ENCODE results near the gene CENPQ. TPM values are rescaled to one million over a fixed set of nuclear protein-coding genes. Genes with fewer than 3 reads are reported as not detected.
A peak's percentile ranks its signal among the peaks of the same experiment; 100 is the strongest.

The CENPQ gene
- total and polyA plus RNA-seq, 2 of the 13 experiments (the other 11 are each of a cell fraction or from before 2014, with no cell fraction given), result 9.1 to 20.1 TPM

GRCh38 chr6:49509342-49509741 lies 46.2 kb downstream of the CENPQ start (continued):
- TF ChIP-seq PHB2 (IDR thresholded peaks at IDR 0.05; ENCODE audit: partially characterized antibody) (no peak), GATAD2A (CRISPR knock-in tag; IDR thresholded peaks at IDR 0.05) (peak; percentile 78), ZBTB7A (CRISPR knock-in tag; IDR thresholded peaks at IDR 0.05) (no peak), ZNF567 (CRISPR knock-in tag; IDR thresholded peaks at IDR 0.05; ENCODE audit: borderline replicate concordance) (no peak), FOXA1 (IDR thresholded peaks at IDR 0.05) (no peak), FOXA1 (CRISPR knock-in tag; IDR thresholded peaks at IDR 0.05) (peak; percentile 49; the same call in 1 of the 2 replicates), RXRA (CRISPR knock-in tag; IDR thresholded peaks at IDR 0.05) (no peak), NPAS2 (CRISPR knock-in tag; IDR thresholded peaks at IDR 0.05; ENCODE audit: borderline replicate concordance) (no peak), KDM3A (CRISPR knock-in tag; IDR thresholded peaks at IDR 0.05; ENCODE audit: low read depth) (no peak), ZNF292 (CRISPR knock-in tag; IDR thresholded peaks at IDR 0.05; ENCODE audit: borderline replicate concordance, low read depth) (no peak), ZNF772 (CRISPR knock-in tag; IDR thresholded peaks at IDR 0.05) (no peak), ZNF10 (CRISPR knock-in tag; IDR thresholded peaks at IDR 0.05; ENCODE audit: borderline replicate concordance, low read depth) (no peak), ZNF562 (CRISPR knock-in tag; IDR thresholded peaks at IDR 0.05; ENCODE audit: borderline replicate concordance) (no peak), DDIT3 (CRISPR knock-in tag; IDR thresholded peaks at IDR 0.05) (no peak), ZNF660 (CRISPR knock-in tag; IDR thresholded peaks at IDR 0.05; ENCODE audit: borderline replicate concordance, low read depth) (no peak), SCMH1 (CRISPR knock-in tag; IDR thresholded peaks at IDR 0.05; ENCODE audit: borderline replicate concordance) (no peak), NR2F6 (IDR thresholded peaks at IDR 0.05) (no peak), NR2F6 (CRISPR knock-in tag; IDR thresholded peaks at IDR 0.05) (no peak; the same call in 1 of the 2 replicates), ZNF460 (CRISPR knock-in tag; IDR thresholded peaks at IDR 0.05; ENCODE audit: borderline replicate concordance) (no peak), ZNF136 (CRISPR knock-in tag; IDR thresholded peaks at IDR 0.05; ENCODE audit: low read depth) (no peak), RBM39 (IDR thresholded peaks at IDR 0.05; ENCODE audit: low read depth, low read length, poor library complexity, severe bottlenecking) (no peak), ZNF792 (CRISPR knock-in tag; IDR thresholded peaks at IDR 0.05) (no peak), RFXANK (CRISPR knock-in tag; IDR thresholded peaks at IDR 0.05) (no peak), ZFX (CRISPR knock-in tag; IDR thresholded peaks at IDR 0.05; ENCODE audit: low read depth) (no peak), TBX3 (IDR thresholded peaks at IDR 0.05; ENCODE audit: borderline replicate concordance) (0 out of 2 replicates have a peak, but pooled peaks have one; percentile 32), ZNF256 (CRISPR knock-in tag; conservative IDR thresholded peaks at IDR 0.05) (no peak), ZNF12 (CRISPR knock-in tag; IDR thresholded peaks at IDR 0.05) (no peak), TAF15 (IDR thresholded peaks at IDR 0.05; ENCODE audit: low read depth, low read length, poor library complexity, severe bottlenecking) (no peak), BRF2 (CRISPR knock-in tag; IDR thresholded peaks at IDR 0.05) (no peak), TARDBP (CRISPR knock-in tag; IDR thresholded peaks at IDR 0.05) (no peak), NFYC (CRISPR knock-in tag; IDR thresholded peaks at IDR 0.05) (no peak)
- TF ChIP-seq, protein P1, sequence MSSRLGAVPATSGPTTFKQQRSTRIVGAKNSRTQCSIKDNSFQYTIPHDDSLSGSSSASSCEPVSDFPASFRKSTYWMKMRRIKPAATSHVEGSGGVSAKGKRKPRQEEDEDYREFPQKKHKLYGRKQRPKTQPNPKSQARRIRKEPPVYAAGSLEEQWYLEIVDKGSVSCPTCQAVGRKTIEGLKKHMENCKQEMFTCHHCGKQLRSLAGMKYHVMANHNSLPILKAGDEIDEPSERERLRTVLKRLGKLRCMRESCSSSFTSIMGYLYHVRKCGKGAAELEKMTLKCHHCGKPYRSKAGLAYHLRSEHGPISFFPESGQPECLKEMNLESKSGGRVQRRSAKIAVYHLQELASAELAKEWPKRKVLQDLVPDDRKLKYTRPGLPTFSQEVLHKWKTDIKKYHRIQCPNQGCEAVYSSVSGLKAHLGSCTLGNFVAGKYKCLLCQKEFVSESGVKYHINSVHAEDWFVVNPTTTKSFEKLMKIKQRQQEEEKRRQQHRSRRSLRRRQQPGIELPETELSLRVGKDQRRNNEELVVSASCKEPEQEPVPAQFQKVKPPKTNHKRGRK (CRISPR knock-in tag; IDR thresholded peaks at IDR 0.05), result peak; percentile 64; the same call in 1 of the 2 replicates
- TF ChIP-seq, protein P2, sequence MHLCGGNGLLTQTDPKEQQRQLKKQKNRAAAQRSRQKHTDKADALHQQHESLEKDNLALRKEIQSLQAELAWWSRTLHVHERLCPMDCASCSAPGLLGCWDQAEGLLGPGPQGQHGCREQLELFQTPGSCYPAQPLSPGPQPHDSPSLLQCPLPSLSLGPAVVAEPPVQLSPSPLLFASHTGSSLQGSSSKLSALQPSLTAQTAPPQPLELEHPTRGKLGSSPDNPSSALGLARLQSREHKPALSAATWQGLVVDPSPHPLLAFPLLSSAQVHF (CRISPR knock-in tag; IDR thresholded peaks at IDR 0.05), result no peak
